GM19025 (cell line): ENCODE data around the gene NUP153.
A peak's percentile ranks its signal among the peaks of the same experiment; 100 is the strongest.
"Not testable (repeated sequence)": the region's sequence is repeated elsewhere in the genome, so short reads cannot be mapped to it uniquely, and the experiment has no call there.

Source experiments
- ATAC-seq: cut with Tn5 transposase; IDR thresholded peaks from one replicate; pipeline ENCODE4 v1.9.1; 2021; ENCODE audit warnings: mild to moderate bottlenecking, low read depth, moderate library complexity; ENCODE audit not compliant: unreplicated experiment

The NUP153 gene

DNA sequence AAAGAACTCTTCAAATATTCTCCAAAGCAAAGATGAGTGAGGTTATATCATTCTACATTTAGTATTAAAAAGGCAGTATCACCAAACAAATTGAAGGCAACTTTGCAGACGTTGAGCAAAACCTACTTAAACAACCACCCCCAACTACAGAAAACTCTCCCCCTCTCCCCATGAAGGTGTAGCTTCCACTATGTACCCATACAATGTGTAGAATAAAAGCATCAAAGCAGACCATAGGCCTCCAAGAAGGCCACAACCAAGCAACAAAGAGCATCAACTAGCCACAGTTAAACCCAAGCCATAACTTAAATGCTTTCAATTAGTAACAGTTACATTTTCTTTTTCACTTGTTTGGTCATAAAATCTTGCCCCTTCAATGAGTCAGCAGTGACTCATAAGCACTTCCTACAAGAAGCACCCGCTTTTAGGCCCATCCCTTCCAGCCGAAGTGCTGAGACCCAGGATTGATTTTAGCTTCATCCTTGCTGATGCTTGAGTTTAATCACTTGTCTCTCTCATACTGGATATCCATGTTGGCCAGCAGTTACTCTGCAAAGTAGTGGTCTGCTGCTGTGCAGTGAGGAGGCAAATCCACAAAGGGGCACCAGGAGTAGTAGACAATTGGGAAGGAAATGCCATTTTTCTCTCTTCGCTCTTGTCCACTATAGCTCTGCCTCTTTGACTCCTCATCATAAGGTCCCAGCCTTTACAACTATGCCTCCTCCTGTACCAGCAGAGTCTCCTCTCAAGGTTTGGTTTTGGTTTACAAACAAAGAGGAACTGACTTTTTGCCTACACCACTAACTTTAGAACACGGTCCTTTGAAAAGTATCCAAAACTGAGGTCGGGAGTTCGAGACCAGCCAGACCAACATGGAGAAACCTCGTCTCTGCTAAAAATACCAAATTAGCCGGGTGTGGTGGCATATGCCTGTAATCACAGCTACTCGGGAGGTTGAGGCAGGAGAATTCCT lies 8.4 kb upstream of the NUP153 start:
- ATAC-seq = peak; percentile 66

DNA sequence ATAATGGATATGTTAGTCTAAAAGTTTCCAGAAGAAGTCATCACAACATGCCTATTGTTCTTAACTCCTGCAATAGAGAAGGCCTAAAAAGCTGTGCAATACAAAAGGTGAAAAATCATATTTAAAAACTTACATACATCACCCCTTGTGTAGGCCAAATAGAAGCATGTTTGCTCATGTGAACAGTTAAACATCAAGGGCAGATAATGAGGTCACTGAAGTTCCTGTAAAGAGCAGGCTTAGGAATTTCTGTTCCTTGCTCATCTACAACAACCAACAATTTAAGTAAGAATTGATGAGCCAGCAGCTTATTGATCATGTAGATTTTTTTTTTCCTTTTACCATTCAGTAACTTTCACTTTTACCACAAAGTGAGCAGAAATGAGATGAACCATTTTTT lies 7.5 kb upstream of the NUP153 start:
- no peak for ATAC-seq

DNA sequence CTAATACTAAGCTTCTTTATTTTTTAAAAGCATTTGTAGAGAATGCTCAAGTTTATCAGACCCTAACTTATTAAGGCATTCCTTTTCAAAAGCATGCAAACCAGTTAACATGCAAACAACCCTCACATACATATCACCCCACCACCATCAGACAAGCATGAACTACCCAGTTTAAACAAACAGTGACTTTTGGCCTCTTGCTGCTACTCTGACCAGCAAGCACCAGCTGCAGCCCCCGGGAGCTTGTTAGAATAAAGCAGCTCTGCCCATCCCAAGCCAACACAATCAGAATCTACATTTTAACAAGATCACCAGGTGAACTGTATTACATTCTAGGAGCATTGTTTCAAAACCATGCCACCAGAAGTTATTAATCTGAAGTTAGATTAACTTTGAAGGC lies 5.9 kb upstream of the NUP153 start:
- no peak for ATAC-seq

DNA sequence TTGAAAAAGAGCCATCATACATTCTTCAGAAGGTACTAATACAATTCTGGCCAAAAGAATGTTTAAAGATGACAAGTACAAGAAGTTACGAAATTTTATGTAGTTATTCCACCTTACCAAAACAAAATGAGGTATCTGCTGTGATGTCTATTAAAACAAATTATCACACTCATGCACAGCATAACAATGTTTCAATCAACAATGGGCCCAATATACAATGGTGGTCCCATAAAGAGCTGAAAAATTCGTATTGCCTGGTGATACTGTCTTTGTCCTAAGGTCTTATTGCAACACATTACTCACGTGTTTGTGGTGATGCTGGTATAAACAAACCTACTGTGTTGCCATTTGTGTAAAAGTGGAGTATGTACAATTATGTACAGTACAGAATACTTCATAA lies 3.6 kb upstream of the NUP153 start:
- no peak for ATAC-seq

DNA sequence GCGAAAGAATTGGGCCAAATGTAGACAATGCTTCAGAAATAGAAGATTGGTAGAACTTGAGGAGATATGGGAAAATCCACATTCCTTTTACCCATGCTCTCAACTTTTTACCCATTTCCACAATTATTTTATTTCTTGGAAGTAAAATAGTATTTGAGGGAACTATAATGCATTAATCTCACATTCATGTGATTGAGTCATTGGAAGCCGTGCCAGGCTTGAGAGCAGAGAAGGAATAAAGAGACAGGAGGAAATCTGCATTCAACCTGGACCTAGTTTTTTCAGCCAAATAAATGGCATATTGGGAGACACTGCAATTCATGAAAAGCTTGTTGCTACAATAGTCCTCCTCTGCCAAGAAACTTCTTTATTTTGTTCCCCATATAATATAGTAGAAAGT lies 2.8 kb upstream of the NUP153 start:
- ATAC-seq = no peak

DNA sequence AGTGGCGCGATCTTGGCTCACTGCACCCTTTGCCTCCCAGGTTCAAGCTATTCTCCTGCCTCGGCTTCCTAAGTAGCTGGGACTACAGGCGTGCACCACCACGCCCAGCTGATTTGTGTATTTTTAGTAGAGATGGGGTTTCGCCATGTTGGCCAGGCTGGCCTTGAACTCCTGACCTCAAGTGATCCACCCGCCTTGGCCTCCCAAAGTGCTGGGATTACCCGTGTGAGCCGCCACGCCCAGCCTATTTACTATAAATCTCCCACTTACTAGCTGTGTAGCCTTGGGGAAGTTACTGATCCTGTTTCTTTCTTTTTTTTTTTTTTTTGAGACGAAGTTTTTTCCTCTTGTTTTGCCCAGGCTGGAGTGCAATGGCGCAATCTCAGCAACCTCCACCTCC lies 1.3 kb upstream of the NUP153 start:
- ATAC-seq = not testable (repeated sequence)

DNA sequence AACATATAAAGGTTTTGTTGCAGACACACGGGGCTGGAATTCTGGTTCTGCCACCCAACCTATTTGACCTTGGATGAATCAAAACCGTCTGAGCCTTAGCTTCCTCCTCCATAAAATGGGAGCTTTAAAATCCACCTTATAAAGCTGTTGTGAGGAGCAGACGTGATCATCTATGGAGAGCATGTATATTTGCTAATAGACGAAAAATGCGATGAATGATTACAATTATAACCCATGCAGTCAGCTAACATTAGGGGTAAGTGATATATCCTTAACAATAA lies 586 bp upstream of the NUP153 start:
- no peak for ATAC-seq

DNA sequence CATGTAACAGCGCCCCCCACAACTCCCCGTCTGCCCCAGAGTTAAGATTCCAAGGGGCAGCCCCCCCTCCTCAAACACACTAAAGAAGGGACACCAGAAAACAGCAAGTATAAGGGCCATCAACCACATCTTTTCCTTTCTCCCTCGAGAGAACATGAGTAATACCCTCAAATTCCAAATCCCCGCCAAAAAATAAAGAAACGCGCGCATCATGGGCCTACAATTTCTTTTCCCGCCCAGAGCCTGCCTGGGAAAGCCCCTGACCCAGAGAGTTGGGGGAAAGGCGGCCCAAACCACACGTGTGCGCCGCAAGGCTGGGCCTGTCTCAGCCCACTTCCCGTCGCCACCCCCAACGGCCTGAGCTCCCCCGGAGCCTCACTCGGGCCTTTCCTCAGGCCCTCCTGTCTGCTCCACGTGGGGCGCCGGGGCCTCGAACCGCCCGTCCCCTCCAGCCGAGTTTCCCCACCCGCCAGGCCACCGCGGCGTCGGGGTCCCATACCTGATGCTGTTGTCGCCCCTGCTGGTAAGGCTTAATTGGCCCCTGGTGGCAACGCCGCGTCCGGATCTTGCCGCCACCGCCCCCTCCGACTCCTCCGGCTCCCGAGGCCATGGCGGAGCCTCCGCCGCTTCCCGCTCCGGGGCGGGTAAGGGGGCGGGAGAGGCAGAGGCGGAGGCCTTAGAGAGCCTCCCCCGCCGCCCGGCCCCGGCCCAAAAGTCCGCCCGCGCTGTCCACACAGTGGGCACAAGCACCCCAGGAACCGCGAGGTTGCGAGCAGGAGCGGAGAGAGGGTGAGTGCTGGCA lies 746 bp downstream of the NUP153 start:
- ATAC-seq = peak; percentile 55

DNA sequence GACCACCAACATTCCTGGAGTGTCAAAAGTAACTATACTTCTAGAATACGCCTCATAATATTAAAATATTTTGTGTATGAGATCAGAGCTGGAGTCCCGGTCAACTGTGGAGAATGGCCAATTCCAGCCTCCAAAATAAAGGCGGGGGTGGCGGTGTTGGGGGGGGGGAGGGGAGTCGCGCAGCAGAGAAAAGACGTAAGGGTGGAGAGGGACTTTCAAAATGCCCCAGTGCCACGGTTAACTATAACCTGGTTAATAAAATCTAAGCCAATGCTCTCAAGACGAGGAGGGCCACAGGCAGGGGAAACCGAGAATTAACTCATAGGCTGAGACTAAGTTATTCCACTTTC lies 1.3 kb downstream of the NUP153 start:
- ATAC-seq = no peak

DNA sequence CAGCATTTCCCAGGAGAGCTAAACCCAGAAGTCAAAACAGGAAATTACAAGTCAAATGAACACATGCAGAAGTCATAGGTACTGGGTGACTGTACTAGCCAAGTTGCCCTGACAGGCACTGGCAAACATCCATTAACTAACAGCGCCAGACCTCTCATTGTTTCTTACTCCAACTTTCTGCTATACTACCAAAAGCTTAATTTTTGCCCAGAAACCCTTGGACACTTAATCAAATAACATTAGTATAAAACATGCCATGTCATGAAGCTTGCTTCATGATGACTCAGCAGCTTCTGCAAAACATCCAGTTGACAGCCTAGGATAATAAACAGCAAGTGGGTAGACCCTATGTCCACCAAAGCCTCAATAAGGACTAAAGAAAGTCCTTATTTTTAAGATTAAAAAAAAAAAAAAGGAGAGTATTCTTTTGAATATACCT lies 3.5 kb downstream of the NUP153 start:
- ATAC-seq = no peak

DNA sequence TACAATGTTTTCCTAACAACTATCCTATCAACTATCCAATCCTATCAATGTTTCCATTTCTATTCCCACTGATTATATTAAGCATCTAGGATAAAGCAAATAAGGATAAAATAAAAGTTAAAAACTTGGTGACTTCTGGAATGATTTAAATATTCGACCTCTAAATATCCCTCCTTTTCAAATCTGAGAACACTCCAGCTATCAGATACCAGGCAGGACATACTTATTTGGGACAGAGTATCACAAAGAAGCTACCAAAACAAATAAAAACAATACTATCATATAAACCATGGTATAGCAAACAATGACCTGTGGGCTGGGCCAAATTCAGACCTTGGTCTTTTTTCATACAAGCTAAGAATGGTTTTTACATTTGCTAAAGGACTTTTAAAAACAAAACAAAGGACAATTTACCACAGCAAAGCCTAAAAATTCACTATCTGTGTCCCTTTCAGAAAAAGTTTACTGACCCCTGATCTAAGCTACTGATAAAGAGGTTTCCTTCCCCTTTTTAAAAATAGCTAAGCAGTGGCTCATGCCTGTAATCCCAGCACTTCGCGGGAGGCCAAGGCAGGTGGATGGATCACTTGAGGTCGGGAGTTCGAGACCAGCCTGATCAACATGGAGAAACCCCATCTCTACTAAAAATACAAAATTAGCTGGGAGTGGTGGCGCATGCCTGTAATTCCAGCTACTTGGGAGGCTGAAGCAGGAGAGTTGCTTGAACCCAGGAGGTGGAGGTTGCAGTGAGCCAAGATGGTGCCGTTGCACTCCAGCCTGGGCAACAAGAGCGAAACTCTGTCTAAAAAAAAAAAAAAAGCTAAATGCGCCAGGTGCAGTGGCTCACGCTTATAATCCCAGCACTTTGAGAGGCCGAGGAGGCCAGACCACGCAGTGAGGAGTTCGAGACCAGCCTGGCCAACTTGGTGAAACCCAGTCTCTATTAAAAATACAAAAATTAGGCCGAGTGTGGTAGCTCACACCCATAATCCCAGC lies 6.0 kb downstream of the NUP153 start:
- no peak for ATAC-seq

DNA sequence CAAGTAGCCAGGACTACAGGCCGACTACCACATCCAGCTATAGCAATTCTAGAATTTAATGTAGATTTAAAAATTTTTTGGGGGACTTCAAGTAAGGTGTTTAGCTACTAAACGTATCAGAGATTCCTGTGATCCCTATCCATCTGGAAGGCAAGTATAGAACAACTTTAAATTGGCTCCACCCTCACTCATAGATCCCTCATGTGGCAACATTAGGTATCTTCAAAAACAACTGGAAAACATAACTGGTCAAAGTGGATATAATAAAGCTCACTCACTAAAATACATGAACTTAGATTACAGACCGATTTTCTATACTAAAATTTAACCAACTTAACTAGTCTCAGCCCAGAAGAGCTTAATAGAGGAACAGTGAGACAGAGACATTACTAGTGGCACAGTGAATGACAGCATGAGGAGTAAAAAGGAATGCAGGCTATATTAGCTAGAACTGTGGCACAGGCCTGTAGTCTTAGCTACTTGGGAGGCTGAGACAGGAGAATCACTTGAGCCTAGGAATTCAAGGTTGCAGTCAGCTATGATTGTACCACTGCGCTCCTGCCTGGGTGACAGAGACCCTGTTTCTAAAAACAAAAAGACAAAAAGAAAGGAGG lies 14.7 kb downstream of the NUP153 start:
- ATAC-seq = no peak

DNA sequence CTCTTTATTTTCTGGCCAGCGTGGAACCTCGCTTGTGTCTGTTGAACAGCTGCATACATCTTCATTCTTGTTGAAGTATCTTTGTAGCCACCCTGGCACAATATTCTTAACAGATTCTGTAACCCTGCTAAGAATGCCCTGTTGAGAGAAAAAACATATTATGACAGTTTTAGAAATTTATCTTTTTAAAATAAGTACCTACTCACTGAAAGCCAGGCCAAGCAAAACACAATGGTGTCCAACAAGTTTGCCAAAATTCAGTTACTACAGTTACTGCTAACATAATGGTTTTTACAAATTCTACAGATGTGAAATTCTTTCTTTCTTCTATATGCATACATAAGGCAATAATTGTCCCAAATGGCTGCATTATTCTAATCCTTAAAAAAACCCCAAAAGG lies 18.2 kb downstream of the NUP153 start:
- ATAC-seq = no peak

DNA sequence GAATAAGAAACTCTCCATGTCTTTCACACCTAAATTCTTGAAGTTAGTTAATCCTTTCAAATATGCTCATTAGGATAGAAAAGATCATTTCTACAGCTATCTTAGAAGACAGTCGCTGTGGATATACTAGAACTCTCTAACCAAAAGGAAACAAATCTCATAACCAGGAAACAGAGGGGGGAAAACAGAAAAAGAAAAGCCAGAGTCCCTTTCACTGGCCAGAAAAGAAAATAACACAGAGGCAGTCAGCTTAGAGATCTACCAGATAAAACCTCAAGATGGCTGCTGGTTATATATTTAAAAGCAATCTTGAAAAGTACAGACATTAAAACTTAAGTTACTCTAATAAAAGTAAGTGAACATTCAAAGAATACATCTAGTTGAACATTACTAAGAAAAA lies 19.6 kb downstream of the NUP153 start:
- no peak for ATAC-seq

DNA sequence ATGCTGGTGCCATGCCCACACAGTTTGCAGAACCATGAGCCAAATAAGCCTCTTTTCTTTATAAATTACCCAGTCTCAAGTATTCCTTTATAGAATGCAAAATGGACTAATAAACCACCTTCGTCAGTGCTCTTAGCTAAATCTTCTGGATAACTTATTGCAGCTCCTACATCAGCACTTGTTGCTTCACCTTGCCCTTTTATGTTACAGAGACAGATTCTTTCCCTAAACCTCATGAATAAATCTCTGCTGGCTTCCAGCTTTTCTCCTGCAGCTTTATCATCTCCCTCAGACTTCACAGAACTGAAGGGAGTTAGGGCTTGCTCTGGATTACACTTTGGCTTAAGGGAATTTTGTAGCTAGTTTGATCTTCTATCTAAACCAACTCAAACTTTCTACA lies 22.6 kb downstream of the NUP153 start:
- no peak for ATAC-seq

DNA sequence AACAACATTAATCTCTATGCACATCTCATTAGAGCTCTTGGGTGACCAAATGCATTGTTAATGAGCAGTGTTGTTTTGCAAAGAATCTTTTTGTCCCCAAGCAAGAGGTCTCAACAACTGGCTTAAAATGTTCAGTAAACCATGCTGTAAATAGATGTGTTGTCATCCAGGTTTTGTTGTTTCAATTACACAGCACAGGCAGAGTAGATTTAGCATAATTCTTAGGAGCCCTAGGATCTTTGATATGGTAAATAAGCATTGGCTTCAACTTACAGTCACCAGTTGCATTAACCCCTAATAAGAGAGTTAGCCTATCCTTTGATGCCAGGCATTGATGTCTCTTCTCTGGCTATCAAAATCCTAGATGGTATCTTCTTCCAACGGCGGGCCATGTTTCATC lies 23.3 kb downstream of the NUP153 start:
- no peak for ATAC-seq

DNA sequence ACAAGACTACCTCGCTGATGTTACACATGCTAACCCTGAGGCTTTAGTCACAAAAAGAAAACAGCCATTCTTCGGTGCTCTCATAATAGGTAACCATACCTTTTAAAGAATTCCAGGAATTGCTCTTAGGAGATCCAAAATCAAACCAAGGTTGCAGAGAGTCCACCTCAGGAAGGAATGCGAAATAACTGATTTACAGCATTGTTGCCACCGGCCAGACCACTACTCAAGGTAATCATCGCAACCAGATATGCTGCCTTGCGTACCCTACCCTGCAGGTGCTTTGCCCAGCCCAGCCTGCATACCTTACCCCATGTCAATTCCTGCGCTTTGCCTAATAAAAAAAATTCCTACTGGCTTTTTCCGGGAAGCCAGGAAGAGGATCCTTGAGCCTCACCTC lies 27.0 kb downstream of the NUP153 start:
- no peak for ATAC-seq

DNA sequence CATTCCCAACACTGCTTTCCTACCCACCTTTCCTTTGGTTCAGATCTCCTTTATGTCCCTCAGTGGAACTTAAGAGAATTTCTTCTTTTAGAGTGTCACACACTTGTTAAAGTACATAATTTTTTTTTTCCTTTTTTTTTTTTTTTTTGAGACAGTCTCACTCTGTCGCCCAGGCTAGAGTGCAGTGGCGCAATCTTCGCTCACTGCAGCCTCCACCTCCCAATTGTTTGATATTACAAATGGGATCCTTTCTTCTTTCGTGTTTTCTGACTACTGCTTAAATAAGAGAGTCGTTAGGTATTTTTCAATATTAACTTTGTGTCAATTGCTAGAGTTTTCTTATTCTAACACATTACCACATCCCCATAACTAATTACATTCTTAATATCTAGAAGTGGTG lies 29.1 kb downstream of the NUP153 start:
- ATAC-seq = no peak

DNA sequence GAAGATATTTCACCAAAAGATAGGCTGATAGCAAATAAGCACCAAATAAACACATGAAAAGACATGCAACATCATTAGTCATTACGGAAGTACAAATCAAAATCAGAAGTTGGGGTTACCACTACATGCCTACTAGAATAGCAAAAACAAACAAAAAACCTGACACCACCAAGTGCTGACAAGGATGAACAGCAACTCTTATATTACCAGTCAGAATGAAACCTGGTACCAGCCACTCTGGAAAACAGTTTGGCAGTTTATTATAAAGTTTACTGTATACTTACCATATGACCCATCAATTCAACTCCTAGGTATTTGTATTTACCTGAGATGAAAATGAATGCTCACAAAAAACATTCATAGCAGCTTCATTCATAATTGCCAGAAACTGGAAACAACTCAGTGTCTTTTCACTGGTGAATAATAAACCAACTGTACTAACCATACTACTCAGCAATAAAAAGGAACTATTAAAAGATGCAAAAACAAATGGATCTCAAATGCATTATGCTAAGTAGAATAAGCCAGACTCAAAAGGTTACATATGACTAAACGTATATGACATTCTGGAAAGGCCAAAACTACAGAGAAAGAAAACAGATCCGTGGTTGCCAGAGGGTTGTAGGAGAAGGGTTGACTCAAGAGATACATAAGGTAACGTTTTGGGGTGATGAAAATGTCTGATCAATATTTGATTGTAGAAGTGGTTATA lies 33.0 kb downstream of the NUP153 start:
- no peak for ATAC-seq
